Measurements from ENCODE around the gene YIF1A.
"Not testable (repeated sequence)": the region's sequence is repeated elsewhere in the genome, so short reads cannot be mapped to it uniquely, and the experiment has no call there.

The YIF1A gene

GRCh38 chr11:66261578-66261977, 27.4 kb downstream of the YIF1A start:
- H3K4me3 ChIP-seq (ENCODE audit: low read depth, low read length), result no peak overlapping the region
- DNase-seq (ENCODE audit: low read depth), result no peak

- no peak for DNase-seq (ENCODE audit: low read depth)
- no peak overlapping the region for H3K4me3 ChIP-seq (ENCODE audit: low read depth, low read length)
These were observed 29.0 kb downstream of the YIF1A start for GRCh38 chr11:66259956-66260355.

- DNase-seq (ENCODE audit: low read depth), result no peak
- H3K4me3 ChIP-seq (ENCODE audit: low read depth, low read length), result no peak overlapping the region
These were observed 29.7 kb downstream of the YIF1A start for GRCh38 chr11:66259225-66259624.

- peak overlapping the region; percentile 94 for H3K4me3 ChIP-seq (ENCODE audit: low read depth, low read length)
These were observed 30.5 kb downstream of the YIF1A start for GRCh38 chr11:66258473-66258893.

DNA sequence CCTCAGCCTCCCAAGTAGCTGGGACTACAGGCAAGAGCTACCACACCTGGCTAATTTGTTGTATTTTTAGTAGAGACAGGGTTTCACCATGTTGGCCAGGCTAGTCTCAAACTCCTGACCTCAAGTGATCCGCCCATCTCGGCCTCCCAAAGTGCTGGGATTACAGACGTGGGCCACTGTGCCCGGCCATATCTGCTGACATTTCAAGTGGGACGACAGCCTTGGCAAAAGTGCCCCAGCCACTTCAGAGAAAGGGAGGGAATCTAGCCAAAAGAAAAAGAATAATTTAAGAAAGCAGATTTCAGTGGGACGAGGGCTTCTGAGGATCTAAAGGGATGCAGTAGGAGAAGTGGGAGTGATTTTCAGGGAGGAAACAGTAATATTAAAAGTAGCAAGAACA, 35.9 kb downstream of the YIF1A start:
- H3K4me3 ChIP-seq (ENCODE audit: low read depth, low read length); DNase-seq (ENCODE audit: low read depth): not testable (repeated sequence)

More at GRCh38 chr11:66258473-66258893, 30.5 kb downstream of the YIF1A start:
- DNase-seq (ENCODE audit: low read depth), result no peak

DNA sequence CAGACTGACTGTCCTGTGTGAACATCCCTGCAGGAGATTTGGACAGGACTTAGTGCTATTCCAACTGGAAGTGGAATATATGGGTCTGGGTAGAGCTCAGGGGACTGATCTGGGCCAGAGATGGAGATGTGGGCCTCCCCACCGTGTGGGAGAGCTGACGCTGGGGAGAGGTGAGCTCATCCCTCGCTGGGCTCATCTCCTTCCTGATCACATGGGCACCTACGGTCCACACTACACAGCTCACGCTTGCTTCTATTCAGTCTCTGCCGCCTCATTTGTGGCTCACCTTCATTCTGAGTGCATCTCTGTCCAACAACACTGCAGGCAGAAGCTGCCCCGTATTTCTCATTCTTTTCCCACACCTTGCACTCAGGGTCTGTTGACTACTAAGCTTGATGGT, 37.1 kb downstream of the YIF1A start:
- DNase-seq (ENCODE audit: low read depth), result no peak
- no peak overlapping the region for H3K4me3 ChIP-seq (ENCODE audit: low read depth, low read length)

- no peak overlapping the region for H3K4me3 ChIP-seq (ENCODE audit: low read depth, low read length)
- no peak for DNase-seq (ENCODE audit: low read depth)
These were observed 40.0 kb downstream of the YIF1A start for GRCh38 chr11:66248903-66249302.

DNA sequence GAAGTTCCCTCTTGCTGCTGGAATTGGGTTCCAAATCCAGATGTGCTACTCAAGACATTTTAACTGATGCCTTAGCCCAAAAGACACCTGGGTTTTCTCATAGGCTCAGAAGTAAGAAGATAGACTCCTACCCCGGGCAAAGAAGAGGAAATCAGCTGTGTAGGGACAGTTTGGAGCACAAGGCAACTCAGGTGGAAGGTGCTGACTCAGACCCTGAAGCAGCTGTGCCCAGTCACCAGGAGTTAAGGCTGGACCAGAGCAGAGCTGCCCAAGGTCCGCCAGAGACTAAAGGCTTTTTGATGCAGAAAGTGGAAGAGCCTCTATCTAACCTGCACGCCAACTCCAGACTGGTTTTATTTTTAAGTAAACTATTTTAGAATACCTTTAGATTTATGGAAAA, 41.1 kb downstream of the YIF1A start:
- DNase-seq (ENCODE audit: low read depth), result no peak
- no peak overlapping the region for H3K4me3 ChIP-seq (ENCODE audit: low read depth, low read length)

DNA sequence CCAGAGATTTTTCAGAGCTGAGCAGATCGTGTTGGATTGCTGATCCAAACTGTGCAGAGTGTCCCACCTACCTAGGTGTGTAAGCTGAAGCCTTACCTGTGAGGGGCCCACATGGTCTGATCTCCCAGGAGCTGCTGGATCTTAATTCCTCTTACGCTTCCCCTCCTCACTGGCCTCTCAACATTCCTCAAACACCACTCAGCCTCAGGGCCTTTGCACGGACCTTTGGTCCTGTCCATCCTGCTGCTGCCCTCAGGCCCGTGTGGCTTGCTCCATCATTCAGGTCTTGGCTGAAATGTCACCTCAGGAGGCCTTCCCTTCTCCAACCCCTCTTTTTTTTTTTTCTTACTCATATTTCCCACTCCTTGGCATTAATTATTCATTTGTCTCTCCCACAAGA, 41.6 kb downstream of the YIF1A start:
- DNase-seq (ENCODE audit: low read depth), result no peak
- H3K4me3 ChIP-seq (ENCODE audit: low read depth, low read length), result no peak overlapping the region

DNA sequence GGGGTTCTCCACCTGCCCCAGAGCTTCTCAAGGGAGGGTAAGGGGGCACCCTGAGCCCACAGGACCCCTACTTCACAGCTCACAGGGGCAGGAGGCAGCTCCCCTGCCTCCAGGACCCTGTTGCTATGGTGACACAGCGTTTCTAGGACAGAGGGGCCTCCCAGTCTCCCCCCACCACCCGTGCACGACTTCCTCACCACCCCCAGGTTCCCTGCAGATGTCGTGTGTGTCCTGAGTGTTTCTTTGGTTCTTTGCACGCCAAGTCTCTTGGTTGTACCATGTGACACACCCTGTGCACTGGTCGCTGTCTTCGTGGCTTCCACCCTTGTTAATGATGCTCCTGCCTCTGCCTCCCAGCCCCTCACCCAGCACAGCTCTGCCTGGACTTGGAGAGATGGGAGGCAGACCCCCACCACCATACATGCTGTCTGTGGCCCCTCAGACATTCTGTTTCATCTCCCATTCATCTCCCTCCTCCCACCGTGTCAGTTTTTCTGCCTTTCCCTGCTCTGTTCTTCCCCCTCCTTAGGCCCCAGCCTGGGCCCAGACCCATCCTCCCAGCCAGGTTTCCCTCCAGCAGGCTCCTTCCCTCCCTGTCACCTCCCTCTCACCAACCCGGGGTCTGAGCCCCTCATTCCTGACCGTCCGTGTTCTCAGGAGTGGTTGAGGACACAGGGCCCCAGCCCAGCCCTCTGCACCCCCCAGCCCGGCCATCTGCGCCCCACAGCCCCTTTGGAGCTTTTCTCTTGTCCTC, 45.0 kb downstream of the YIF1A start:
- DNase-seq (ENCODE audit: low read depth), result no peak
- H3K4me3 ChIP-seq (ENCODE audit: low read depth, low read length), result no peak overlapping the region

DNA sequence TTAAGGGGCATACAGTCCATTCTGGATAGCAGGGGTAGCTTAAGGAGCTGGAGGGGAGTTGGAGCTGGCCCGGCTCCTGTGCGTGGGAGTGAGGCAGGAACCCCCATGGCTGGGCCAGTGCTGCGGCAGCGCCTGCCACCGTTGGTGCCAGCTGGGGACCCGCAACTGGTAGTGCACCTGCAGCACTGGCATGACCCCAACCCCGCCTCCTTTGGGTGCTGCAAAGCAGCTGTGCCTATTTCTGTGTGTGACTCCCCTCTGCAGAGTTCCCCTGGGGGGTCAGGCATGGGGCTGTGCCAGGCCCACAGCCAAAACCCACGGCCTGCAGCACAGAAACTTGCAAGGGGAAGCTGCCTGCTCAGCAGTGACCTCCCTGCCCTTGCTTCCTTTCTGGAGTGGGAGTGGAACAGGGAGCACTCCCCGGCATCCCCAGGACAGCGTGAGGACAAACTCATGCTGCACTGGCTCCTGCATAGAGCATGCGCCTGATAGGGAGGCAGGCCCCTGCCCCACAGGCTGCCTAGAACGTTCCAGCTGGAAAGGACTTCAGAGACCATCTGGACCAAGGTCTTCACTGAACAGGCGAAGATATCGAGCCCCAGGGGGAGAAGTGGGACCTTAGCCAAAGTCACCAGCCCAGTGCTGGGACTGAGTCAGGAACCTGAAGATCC, 46.7 kb downstream of the YIF1A start:
- H3K4me3 ChIP-seq (ENCODE audit: low read depth, low read length), result no peak overlapping the region
- no peak for DNase-seq (ENCODE audit: low read depth)

GRCh38 chr11:66240781-66241136, 48.2 kb downstream of the YIF1A start:
- no peak overlapping the region for H3K4me3 ChIP-seq (ENCODE audit: low read depth, low read length)
- no peak for DNase-seq (ENCODE audit: low read depth)

- no peak overlapping the region for H3K4me3 ChIP-seq (ENCODE audit: low read depth, low read length)
- DNase-seq (ENCODE audit: low read depth), result no peak
These were observed 48.8 kb downstream of the YIF1A start for GRCh38 chr11:66239998-66240780.

GRCh38 chr11:66239511-66239910, 49.4 kb downstream of the YIF1A start:
- no peak overlapping the region for H3K4me3 ChIP-seq (ENCODE audit: low read depth, low read length)
- DNase-seq (ENCODE audit: low read depth), result no peak

DNA sequence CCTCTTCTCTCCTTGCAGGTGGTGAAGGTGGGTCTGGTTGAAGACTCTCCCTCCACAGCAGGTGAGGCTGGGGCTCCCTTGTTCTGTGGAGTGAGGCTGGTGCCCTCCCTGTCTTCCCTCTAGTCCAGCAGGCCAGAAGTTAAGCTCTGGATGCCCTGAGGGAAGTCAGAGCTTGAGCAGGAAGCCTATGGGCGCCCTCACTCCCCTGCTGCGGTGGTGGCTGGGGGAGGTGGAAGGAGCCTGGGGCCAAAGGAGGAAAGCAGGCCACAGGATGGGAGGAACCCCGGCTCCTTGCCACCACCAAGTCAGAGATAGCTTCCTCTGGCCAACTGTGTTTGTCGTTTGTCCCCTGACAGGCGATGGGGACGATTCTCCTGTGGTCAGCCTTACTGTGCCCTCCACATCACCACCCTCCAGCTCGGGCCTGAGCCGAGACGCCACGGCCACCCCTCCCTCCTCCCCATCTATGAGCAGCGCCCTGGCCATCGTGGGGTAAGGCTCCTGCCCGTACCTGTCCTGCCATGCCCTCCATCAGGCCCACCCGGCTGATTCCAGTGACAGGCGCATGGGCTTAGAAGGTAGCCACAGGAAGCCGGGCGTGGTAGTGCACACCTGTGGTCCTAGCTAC, 50.0 kb downstream of the YIF1A start:
- no peak overlapping the region for H3K4me3 ChIP-seq (ENCODE audit: low read depth, low read length)
- no peak for DNase-seq (ENCODE audit: low read depth)

DNA sequence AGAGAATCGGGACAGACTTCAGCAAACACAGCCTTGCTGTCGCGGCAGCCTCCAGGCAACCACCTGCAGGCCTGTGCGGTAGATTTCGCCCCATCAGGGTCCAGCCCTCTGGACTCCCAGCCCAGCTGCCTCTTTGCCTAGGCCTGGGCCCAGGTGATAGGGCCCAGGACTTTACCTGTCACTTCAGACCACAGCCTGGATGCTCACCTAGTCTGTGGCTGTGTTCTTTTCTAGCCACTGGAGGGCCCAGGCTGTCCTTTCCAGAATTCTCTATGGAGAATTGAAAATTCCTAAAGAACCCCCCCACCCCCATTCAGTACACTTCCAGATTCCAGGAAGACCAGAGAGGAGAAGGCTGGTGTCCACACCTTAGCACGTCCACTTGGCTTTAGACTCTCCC, 51.1 kb downstream of the YIF1A start:
- no peak for DNase-seq (ENCODE audit: low read depth)
- no peak overlapping the region for H3K4me3 ChIP-seq (ENCODE audit: low read depth, low read length)

- no peak overlapping the region for H3K4me3 ChIP-seq (ENCODE audit: low read depth, low read length)
- no peak for DNase-seq (ENCODE audit: low read depth)
These were observed 53.8 kb downstream of the YIF1A start for GRCh38 chr11:66235141-66235540.

Measured in skeletal muscle cell (primary cell).